HEK293 (cell line): Measurements from ENCODE around the gene CPN2.

Experiments
- GLI4 ChIP-seq: fragments of 450-650 bp; formaldehyde crosslinking; IDR thresholded peaks from 2 replicates; pipeline ENCODE4 v1.5.1; 2016; ENCODE audit warnings: missing biosample characterization, missing genetic modification characterization
- KLF1 ChIP-seq: fragments of 450-650 bp; formaldehyde crosslinking; IDR thresholded peaks from 2 replicates; pipeline ENCODE4 v1.5.1; 2016; ENCODE audit warnings: missing biosample characterization, missing genetic modification characterization
- MZF1 ChIP-seq: fragments of 450-650 bp; formaldehyde crosslinking; IDR thresholded peaks from 2 replicates; pipeline ENCODE4 v1.5.1; 2017; ENCODE audit warnings: missing biosample characterization, missing genetic modification characterization, borderline replicate concordance
- OSR2 ChIP-seq: fragments of 450-650 bp; formaldehyde crosslinking; IDR thresholded peaks from 2 replicates; pipeline ENCODE4 v1.5.1; 2016; ENCODE audit warnings: missing biosample characterization, missing genetic modification characterization
- OVOL3 ChIP-seq: fragments of 450-650 bp; formaldehyde crosslinking; IDR thresholded peaks from 2 replicates; pipeline ENCODE4 v1.5.1; 2016; ENCODE audit warnings: missing biosample characterization, missing genetic modification characterization
- SCRT1 ChIP-seq: fragments of 450-650 bp; formaldehyde crosslinking; IDR thresholded peaks from 2 replicates; pipeline ENCODE4 v1.5.1; 2016; ENCODE audit warnings: missing biosample characterization, missing genetic modification characterization, borderline replicate concordance
- SETDB1 ChIP-seq: IDR thresholded peaks from one replicate; pipeline ENCODE4 v1.6.1; 2017; ENCODE audit warnings: mild to moderate bottlenecking, low read length, moderate library complexity, mixed read lengths; ENCODE audit not compliant: insufficient read length
- TCF7L2 ChIP-seq: IDR thresholded peaks from 2 replicates; pipeline ENCODE4 v1.6.1; 2011; ENCODE audit warnings: low read depth, mild to moderate bottlenecking, inconsistent platforms, low read length, moderate library complexity, borderline replicate concordance
- TRIM28 ChIP-seq: IDR thresholded peaks from 2 replicates; pipeline ENCODE4 v1.6.1; 2011; ENCODE audit warnings: low read length, control low read depth, borderline replicate concordance
- YY1 ChIP-seq: fragments of 450-650 bp; formaldehyde crosslinking; IDR thresholded peaks from 2 replicates; pipeline ENCODE4 v1.5.1; 2018; ENCODE audit warnings: missing biosample characterization, missing genetic modification characterization
- ZBTB20 ChIP-seq: fragments of 450-650 bp; formaldehyde crosslinking; IDR thresholded peaks from 2 replicates; pipeline ENCODE4 v1.5.1; 2016; ENCODE audit warnings: missing biosample characterization, missing genetic modification characterization
- ZBTB48 ChIP-seq: fragments of 450-650 bp; formaldehyde crosslinking; IDR thresholded peaks from 2 replicates; pipeline ENCODE4 v1.5.1; 2016; ENCODE audit warnings: missing biosample characterization, missing genetic modification characterization
- ZBTB7A ChIP-seq: fragments of 450-650 bp; formaldehyde crosslinking; IDR thresholded peaks from 2 replicates; pipeline ENCODE4 v1.5.1; 2016; ENCODE audit warnings: low read depth, missing biosample characterization, missing genetic modification characterization
- ZFP41 ChIP-seq: fragments of 450-650 bp; formaldehyde crosslinking; IDR thresholded peaks from 2 replicates; pipeline ENCODE4 v1.5.1; 2016; ENCODE audit warnings: missing biosample characterization, missing genetic modification characterization, borderline replicate concordance
- ZIC2 ChIP-seq: fragments of 450-650 bp; formaldehyde crosslinking; IDR thresholded peaks from 2 replicates; pipeline ENCODE4 v1.5.1; 2016; ENCODE audit warnings: missing biosample characterization, missing genetic modification characterization
- ZNF138 ChIP-seq: fragments of 450-650 bp; formaldehyde crosslinking; IDR thresholded peaks from 2 replicates; pipeline ENCODE4 v1.5.1; 2016; ENCODE audit warnings: missing biosample characterization, missing genetic modification characterization, borderline replicate concordance
- ZNF140 ChIP-seq: fragments of 450-650 bp; formaldehyde crosslinking; IDR thresholded peaks from 2 replicates; pipeline ENCODE4 v1.5.1; 2016; ENCODE audit warnings: missing biosample characterization, missing genetic modification characterization
- ZNF169 ChIP-seq: fragments of 450-650 bp; formaldehyde crosslinking; IDR thresholded peaks from 2 replicates; pipeline ENCODE4 v1.5.1; 2016; ENCODE audit warnings: missing biosample characterization, missing genetic modification characterization
- ZNF211 ChIP-seq: fragments of 450-650 bp; formaldehyde crosslinking; IDR thresholded peaks from 2 replicates; pipeline ENCODE4 v1.5.1; 2016; ENCODE audit warnings: low read depth, missing biosample characterization, missing genetic modification characterization
- ZNF214 ChIP-seq: fragments of 450-650 bp; formaldehyde crosslinking; IDR thresholded peaks from 2 replicates; pipeline ENCODE4 v1.5.1; 2017; ENCODE audit warnings: missing biosample characterization, mild to moderate bottlenecking, missing genetic modification characterization, borderline replicate concordance
- ZNF426 ChIP-seq: fragments of 450-650 bp; formaldehyde crosslinking; IDR thresholded peaks from 2 replicates; pipeline ENCODE4 v1.5.1; 2017; ENCODE audit warnings: missing biosample characterization, missing genetic modification characterization, mild to moderate bottlenecking, inconsistent platforms, moderate library complexity
- ZNF48 ChIP-seq: fragments of 450-650 bp; formaldehyde crosslinking; IDR thresholded peaks from 2 replicates; pipeline ENCODE4 v1.5.1; 2016; ENCODE audit warnings: missing biosample characterization, missing genetic modification characterization
- ZNF510 ChIP-seq: fragments of 450-650 bp; formaldehyde crosslinking; IDR thresholded peaks from 2 replicates; pipeline ENCODE4 v1.5.1; 2018; ENCODE audit warnings: mild to moderate bottlenecking, missing genetic modification characterization, missing biosample characterization; ENCODE audit not compliant: insufficient replicate concordance
- ZNF514 ChIP-seq: fragments of 450-650 bp; formaldehyde crosslinking; IDR thresholded peaks from 2 replicates; pipeline ENCODE4 v1.5.1; 2016; ENCODE audit warnings: missing biosample characterization, missing genetic modification characterization
- ZNF530 ChIP-seq: fragments of 450-650 bp; formaldehyde crosslinking; IDR thresholded peaks from 2 replicates; pipeline ENCODE4 v1.5.1; 2016; ENCODE audit warnings: low read depth, missing biosample characterization, missing genetic modification characterization
- ZNF610 ChIP-seq: fragments of 450-650 bp; formaldehyde crosslinking; IDR thresholded peaks from 2 replicates; pipeline ENCODE4 v1.5.1; 2016; ENCODE audit warnings: missing biosample characterization, missing genetic modification characterization, borderline replicate concordance
- ZNF629 ChIP-seq: fragments of 450-650 bp; formaldehyde crosslinking; IDR thresholded peaks from 2 replicates; pipeline ENCODE4 v1.5.1; 2017; ENCODE audit warnings: missing biosample characterization, missing genetic modification characterization
- ZNF654 ChIP-seq: fragments of 450-650 bp; formaldehyde crosslinking; IDR thresholded peaks from 2 replicates; pipeline ENCODE4 v1.5.1; 2016; ENCODE audit warnings: low read depth, missing biosample characterization, missing genetic modification characterization
- ZNF658 ChIP-seq: fragments of 450-650 bp; formaldehyde crosslinking; IDR thresholded peaks from 2 replicates; pipeline ENCODE4; 2016; ENCODE audit warnings: missing biosample characterization, missing genetic modification characterization
- ZNF707 ChIP-seq: fragments of 450-650 bp; formaldehyde crosslinking; IDR thresholded peaks from 2 replicates; pipeline ENCODE4 v1.5.1; 2016; ENCODE audit warnings: missing biosample characterization, missing genetic modification characterization
- ZNF76 ChIP-seq: fragments of 450-650 bp; formaldehyde crosslinking; IDR thresholded peaks from 2 replicates; pipeline ENCODE4; 2016; ENCODE audit warnings: low read depth, missing biosample characterization, missing genetic modification characterization, borderline replicate concordance
- ZNF768 ChIP-seq: fragments of 450-650 bp; formaldehyde crosslinking; IDR thresholded peaks from 2 replicates; pipeline ENCODE4 v1.5.1; 2018; ENCODE audit warnings: missing biosample characterization, mild to moderate bottlenecking, missing genetic modification characterization
- ZSCAN23 ChIP-seq: fragments of 450-650 bp; formaldehyde crosslinking; IDR thresholded peaks from 2 replicates; pipeline ENCODE4 v1.5.1; 2016; ENCODE audit warnings: missing biosample characterization, missing genetic modification characterization
- TF ChIP-seq, protein P1 (sequence below): fragments of 450-650 bp; formaldehyde crosslinking; IDR thresholded peaks from 2 replicates; pipeline ENCODE4 v1.5.1; 2016; ENCODE audit warnings: missing biosample characterization, missing genetic modification characterization, borderline replicate concordance
- TF ChIP-seq, protein P2 (sequence below): fragments of 450-650 bp; formaldehyde crosslinking; IDR thresholded peaks from 2 replicates; pipeline ENCODE4 v1.5.1; 2017; ENCODE audit warnings: missing biosample characterization, mild to moderate bottlenecking, missing genetic modification characterization, moderate library complexity
- TF ChIP-seq, protein P3 (sequence below): fragments of 450-650 bp; formaldehyde crosslinking; IDR thresholded peaks from 2 replicates; pipeline ENCODE4 v1.5.1; 2017; ENCODE audit warnings: missing biosample characterization, missing genetic modification characterization
- TF ChIP-seq, protein P4 (sequence below): fragments of 450-650 bp; formaldehyde crosslinking; IDR thresholded peaks from 2 replicates; pipeline ENCODE4 v1.5.1; 2016; ENCODE audit warnings: missing biosample characterization, missing genetic modification characterization

The CPN2 gene

DNA sequence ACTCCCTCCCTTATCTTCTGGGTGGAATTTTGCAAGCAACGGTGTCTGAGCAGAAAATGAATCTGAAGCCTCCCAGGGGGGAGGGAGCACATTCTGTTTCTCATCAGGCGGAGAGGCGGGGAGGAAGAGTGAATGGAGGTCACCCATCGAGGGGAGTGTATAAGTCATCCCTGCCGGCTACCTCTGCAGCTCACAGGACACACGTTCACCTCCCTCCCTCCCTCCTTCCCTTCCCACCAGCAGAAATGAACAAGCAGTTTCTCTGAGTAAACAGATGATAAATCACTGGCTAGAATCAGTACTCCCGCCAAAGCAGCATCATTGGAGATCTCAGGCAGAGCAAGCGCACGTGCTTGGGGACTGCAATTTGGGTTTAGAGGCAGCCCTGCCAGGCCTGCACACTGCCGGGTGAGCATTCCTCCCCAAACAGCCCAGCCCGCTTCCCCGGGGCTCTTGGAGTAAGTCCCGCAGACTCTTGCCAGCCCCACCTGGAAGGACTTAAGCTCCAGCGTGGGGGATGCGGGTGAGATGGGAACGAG lies 38.3 kb downstream of the CPN2 start (continued):
- TF ChIP-seq, protein P1, sequence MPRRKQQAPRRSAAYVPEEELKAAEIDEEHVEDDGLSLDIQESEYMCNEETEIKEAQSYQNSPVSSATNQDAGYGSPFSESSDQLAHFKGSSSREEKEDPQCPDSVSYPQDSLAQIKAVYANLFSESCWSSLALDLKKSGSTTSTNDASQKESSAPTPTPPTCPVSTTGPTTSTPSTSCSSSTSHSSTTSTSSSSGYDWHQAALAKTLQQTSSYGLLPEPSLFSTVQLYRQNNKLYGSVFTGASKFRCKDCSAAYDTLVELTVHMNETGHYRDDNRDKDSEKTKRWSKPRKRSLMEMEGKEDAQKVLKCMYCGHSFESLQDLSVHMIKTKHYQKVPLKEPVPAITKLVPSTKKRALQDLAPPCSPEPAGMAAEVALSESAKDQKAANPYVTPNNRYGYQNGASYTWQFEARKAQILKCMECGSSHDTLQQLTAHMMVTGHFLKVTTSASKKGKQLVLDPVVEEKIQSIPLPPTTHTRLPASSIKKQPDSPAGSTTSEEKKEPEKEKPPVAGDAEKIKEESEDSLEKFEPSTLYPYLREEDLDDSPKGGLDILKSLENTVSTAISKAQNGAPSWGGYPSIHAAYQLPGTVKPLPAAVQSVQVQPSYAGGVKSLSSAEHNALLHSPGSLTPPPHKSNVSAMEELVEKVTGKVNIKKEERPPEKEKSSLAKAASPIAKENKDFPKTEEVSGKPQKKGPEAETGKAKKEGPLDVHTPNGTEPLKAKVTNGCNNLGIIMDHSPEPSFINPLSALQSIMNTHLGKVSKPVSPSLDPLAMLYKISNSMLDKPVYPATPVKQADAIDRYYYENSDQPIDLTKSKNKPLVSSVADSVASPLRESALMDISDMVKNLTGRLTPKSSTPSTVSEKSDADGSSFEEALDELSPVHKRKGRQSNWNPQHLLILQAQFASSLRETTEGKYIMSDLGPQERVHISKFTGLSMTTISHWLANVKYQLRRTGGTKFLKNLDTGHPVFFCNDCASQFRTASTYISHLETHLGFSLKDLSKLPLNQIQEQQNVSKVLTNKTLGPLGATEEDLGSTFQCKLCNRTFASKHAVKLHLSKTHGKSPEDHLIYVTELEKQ (tag by site-specific recombination), result no peak
- no peak for TF ChIP-seq ZNF610 (tag by site-specific recombination)
- TF ChIP-seq ZNF140, result no peak
- no peak for TF ChIP-seq MZF1 (tag by site-specific recombination)
- no peak for TF ChIP-seq ZNF514 (tag by site-specific recombination)
- no peak for TF ChIP-seq ZNF510 (tag by site-specific recombination)
- TF ChIP-seq ZNF707 (tag by site-specific recombination), result no peak
- TF ChIP-seq ZNF654 (tag by site-specific recombination), result no peak
- no peak for TF ChIP-seq TCF7L2
- TF ChIP-seq GLI4 (tag by site-specific recombination), result no peak
- TF ChIP-seq ZNF211, result no peak
- no peak for TF ChIP-seq ZFP41 (tag by site-specific recombination)
- TF ChIP-seq ZIC2 (tag by site-specific recombination), result peak; percentile 78
- TF ChIP-seq ZNF768 (tag by site-specific recombination), result no peak
- TF ChIP-seq OVOL3 (tag by site-specific recombination), result no peak; the same call in 1 of the 2 replicates
- no peak for TF ChIP-seq ZSCAN23 (tag by site-specific recombination)
- no peak for TF ChIP-seq ZNF48
- TF ChIP-seq SCRT1 (tag by site-specific recombination), result no peak
- TF ChIP-seq OSR2, result peak; percentile 49; the same call in 1 of the 2 replicates
- 0 out of 2 replicates have a peak, but pooled peaks have one; percentile 19 for TF ChIP-seq ZBTB20
- no peak for TF ChIP-seq KLF1
- TF ChIP-seq ZNF426, result no peak
- no peak for TF ChIP-seq ZBTB7A (tag by site-specific recombination)
- no peak for TF ChIP-seq YY1
- TF ChIP-seq ZNF138 (tag by site-specific recombination), result no peak
- no peak for TF ChIP-seq ZNF76 (tag by site-specific recombination)
- TF ChIP-seq ZNF629 (tag by site-specific recombination), result no peak
- TF ChIP-seq ZNF214 (tag by site-specific recombination), result no peak
- TF ChIP-seq, protein P2, sequence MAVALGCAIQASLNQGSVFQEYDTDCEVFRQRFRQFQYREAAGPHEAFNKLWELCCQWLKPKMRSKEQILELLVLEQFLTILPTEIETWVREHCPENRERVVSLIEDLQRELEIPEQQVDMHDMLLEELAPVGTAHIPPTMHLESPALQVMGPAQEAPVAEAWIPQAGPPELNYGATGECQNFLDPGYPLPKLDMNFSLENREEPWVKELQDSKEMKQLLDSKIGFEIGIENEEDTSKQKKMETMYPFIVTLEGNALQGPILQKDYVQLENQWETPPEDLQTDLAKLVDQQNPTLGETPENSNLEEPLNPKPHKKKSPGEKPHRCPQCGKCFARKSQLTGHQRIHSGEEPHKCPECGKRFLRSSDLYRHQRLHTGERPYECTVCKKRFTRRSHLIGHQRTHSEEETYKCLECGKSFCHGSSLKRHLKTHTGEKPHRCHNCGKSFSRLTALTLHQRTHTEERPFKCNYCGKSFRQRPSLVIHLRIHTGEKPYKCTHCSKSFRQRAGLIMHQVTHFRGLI (tag by site-specific recombination), result no peak
- no peak for TF ChIP-seq SETDB1
- 0 out of 2 replicates have a peak, but pooled peaks have one; percentile 22 for TF ChIP-seq ZBTB48 (tag by site-specific recombination)
- no peak for TF ChIP-seq ZNF530 (tag by site-specific recombination)
- no peak for TF ChIP-seq ZNF169
- no peak for TF ChIP-seq TRIM28
- TF ChIP-seq, protein P3, sequence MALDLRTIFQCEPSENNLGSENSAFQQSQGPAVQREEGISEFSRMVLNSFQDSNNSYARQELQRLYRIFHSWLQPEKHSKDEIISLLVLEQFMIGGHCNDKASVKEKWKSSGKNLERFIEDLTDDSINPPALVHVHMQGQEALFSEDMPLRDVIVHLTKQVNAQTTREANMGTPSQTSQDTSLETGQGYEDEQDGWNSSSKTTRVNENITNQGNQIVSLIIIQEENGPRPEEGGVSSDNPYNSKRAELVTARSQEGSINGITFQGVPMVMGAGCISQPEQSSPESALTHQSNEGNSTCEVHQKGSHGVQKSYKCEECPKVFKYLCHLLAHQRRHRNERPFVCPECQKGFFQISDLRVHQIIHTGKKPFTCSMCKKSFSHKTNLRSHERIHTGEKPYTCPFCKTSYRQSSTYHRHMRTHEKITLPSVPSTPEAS (tag by site-specific recombination), result no peak
- no peak for TF ChIP-seq ZNF658 (tag by site-specific recombination)
- TF ChIP-seq, protein P4, sequence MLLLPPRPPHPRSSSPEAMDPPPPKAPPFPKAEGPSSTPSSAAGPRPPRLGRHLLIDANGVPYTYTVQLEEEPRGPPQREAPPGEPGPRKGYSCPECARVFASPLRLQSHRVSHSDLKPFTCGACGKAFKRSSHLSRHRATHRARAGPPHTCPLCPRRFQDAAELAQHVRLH (tag by site-specific recombination), result no peak
